Measurements from ENCODE around the gene PRTFDC1. TPM values are rescaled to one million over a fixed set of nuclear protein-coding genes. Genes with fewer than 3 reads are reported as not detected.

Gene PRTFDC1
- total and polyA plus RNA-seq, 2 donors (not counting 1 experiment from before 2014, with no cell fraction given) = 26.9 to 32.7 TPM

DNA sequence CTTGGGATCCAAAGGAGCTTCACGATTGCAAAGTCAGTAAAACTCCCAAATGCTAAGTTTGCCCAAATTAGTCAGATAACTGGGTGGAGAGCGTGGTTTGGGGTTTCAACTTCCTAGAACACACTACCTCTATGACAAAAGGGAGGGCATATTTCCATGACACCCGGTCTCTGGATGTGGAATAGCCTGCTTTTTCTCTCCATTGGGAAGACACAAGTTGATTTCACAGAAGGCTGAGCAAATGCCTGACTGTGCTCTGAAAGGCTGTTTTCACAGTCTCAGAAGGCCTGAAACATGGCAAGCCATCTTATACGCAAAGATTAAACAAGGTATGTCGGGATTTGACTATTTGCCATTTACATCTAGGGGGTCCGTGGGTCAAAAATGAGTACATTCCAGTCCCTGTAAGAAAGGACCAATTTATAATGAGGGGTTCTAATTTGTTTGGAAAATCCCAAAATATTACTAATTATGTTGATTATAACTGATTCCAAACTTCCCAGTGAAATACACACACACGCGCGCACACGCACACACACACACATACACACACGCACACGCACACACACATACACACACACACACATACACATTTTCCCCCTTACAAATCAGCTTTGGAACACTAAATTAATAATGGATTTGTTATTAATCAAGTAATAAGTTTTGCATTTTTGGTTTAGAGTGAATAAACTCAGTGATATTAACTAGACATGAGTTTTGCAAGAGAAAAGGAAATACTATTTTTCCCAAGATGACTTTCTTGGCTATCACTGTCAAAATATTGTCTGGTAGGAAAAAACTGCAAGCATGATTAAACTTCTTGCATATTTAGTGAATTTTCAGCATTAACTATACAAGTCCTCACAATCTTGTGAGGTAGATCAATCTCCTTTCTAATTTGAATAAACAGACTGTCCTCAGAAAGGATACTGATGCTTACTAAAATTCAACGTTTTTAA is 105.0 kb downstream of the PRTFDC1 start:
- H3K9me3 ChIP-seq (ENCODE audit: control insufficient read depth, insufficient read depth, low read depth, low read length) = no peaks in the 10 kb centered on the region
- no peaks in the 10 kb centered on the region for H3K4me1 ChIP-seq (ENCODE audit: control insufficient read depth, extremely low read depth, insufficient read depth, low read length)
- no peaks in the 10 kb centered on the region for H3K27me3 ChIP-seq (ENCODE audit: control insufficient read depth, insufficient read depth, low read length)
- no peak overlapping the region for H2AFZ ChIP-seq (ENCODE audit: low read length)
- no peaks in the 10 kb centered on the region for H3K79me2 ChIP-seq (ENCODE audit: control insufficient read depth, insufficient read depth, low read length)
- H3K36me3 ChIP-seq (ENCODE audit: control insufficient read depth, insufficient read depth, low read length) = no peaks in the 10 kb centered on the region
- no peaks in the 10 kb centered on the region for H4K20me1 ChIP-seq (ENCODE audit: control insufficient read depth, extremely low read depth, insufficient read depth, low read length)
- H3K4me3 ChIP-seq (replicated peaks in 1 of 4; ENCODE audit: control extremely low read depth in 1 of 4, insufficient read depth in 1 of 4, low read depth in 3 of 4, low read length in 4 of 4) = no peak overlapping the region
- DNase-seq (ENCODE audit: low read depth in 2 of 2) = peak; percentile 26 to 60
- no peak overlapping the region for H3K9ac ChIP-seq (ENCODE audit: insufficient read depth, low read length)
- no peak overlapping the region for H3K4me2 ChIP-seq (ENCODE audit: extremely low read depth, insufficient read depth, low read length)
- H3K27ac ChIP-seq (ENCODE audit: insufficient read depth, low read length) = no peak overlapping the region
- TF ChIP-seq EZH2 (IDR thresholded peaks at IDR 0.05; ENCODE audit: low read length, missing control alignments) = no peak
- TF ChIP-seq, protein P1, sequence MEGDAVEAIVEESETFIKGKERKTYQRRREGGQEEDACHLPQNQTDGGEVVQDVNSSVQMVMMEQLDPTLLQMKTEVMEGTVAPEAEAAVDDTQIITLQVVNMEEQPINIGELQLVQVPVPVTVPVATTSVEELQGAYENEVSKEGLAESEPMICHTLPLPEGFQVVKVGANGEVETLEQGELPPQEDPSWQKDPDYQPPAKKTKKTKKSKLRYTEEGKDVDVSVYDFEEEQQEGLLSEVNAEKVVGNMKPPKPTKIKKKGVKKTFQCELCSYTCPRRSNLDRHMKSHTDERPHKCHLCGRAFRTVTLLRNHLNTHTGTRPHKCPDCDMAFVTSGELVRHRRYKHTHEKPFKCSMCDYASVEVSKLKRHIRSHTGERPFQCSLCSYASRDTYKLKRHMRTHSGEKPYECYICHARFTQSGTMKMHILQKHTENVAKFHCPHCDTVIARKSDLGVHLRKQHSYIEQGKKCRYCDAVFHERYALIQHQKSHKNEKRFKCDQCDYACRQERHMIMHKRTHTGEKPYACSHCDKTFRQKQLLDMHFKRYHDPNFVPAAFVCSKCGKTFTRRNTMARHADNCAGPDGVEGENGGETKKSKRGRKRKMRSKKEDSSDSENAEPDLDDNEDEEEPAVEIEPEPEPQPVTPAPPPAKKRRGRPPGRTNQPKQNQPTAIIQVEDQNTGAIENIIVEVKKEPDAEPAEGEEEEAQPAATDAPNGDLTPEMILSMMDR (conservative IDR thresholded peaks at IDR 0.05 in 1 of 2, IDR thresholded peaks at IDR 0.05 in 1 of 2; ENCODE audit: low read depth in 1 of 2, low read length in 2 of 2) = no peak

DNA sequence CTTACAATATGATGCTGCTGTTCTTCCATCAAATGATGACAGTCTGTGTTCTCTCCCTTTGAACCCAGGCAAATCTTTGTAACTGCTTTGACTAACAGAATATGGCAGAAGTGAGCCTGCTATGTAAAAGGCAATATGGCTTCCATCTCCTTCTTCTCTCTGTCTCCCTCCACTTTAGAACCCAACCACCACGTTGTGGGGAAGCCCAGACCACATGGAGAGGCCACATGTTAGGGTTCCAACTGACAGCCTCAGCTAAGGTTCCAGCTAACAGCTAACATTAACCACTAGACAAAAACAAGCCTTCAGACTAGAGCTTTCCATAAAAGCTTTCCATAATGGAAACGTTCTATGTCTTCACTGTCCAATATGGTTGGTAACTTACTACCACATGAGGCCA is 107.7 kb downstream of the PRTFDC1 start:
- Histone ChIP-seq H3K9me3 (ENCODE audit: control insufficient read depth, insufficient read depth, low read depth, low read length) (no peaks in the 10 kb centered on the region), H4K20me1 (ENCODE audit: control insufficient read depth, extremely low read depth, insufficient read depth, low read length) (no peaks in the 10 kb centered on the region), H3K36me3 (ENCODE audit: control insufficient read depth, insufficient read depth, low read length) (no peaks in the 10 kb centered on the region), H2AFZ (ENCODE audit: low read length) (no peak overlapping the region), H3K9ac (ENCODE audit: insufficient read depth, low read length) (no peak overlapping the region), H3K79me2 (ENCODE audit: control insufficient read depth, insufficient read depth, low read length) (no peaks in the 10 kb centered on the region), H3K27ac (ENCODE audit: insufficient read depth, low read length) (no peak overlapping the region), H3K27me3 (ENCODE audit: control insufficient read depth, insufficient read depth, low read length) (no peaks in the 10 kb centered on the region), H3K4me1 (ENCODE audit: control insufficient read depth, extremely low read depth, insufficient read depth, low read length) (no peaks in the 10 kb centered on the region), H3K4me3 (replicated peaks in 1 of 4; ENCODE audit: control extremely low read depth in 1 of 4, insufficient read depth in 1 of 4, low read depth in 3 of 4, low read length in 4 of 4) (no peak overlapping the region), H3K4me2 (ENCODE audit: extremely low read depth, insufficient read depth, low read length) (no peak overlapping the region)
- no peak for DNase-seq (ENCODE audit: low read depth in 2 of 2)
- TF ChIP-seq, protein P1 (conservative IDR thresholded peaks at IDR 0.05 in 1 of 2, IDR thresholded peaks at IDR 0.05 in 1 of 2; ENCODE audit: low read depth in 1 of 2, low read length in 2 of 2) = no peak
- no peak for TF ChIP-seq EZH2 (IDR thresholded peaks at IDR 0.05; ENCODE audit: low read length, missing control alignments)

DNA sequence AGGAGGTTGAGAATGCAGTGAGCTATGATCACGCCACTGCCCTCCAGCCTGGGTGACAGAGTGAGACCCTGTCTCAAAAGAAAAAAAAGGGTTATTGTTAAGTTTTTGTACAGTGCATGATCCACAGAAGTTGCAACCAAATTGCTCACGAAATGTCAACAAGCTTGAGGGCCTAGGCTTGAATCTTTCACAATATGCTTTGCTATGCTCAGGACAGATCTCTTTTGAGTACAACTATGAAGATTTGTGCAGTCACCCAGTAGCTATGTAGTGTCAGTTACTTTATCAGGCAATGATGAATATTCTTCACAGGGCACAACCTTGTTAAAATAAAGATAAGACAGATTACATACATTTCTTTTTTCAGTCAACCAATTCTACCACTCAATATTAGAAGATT is 109.2 kb downstream of the PRTFDC1 start:
- TF ChIP-seq, protein P1 (conservative IDR thresholded peaks at IDR 0.05 in 1 of 2, IDR thresholded peaks at IDR 0.05 in 1 of 2; ENCODE audit: low read depth in 1 of 2, low read length in 2 of 2) = no peak
- TF ChIP-seq EZH2 (IDR thresholded peaks at IDR 0.05; ENCODE audit: low read length, missing control alignments) = no peak
- Histone ChIP-seq H3K27me3 (ENCODE audit: control insufficient read depth, insufficient read depth, low read length) (no peaks in the 10 kb centered on the region), H3K9ac (ENCODE audit: insufficient read depth, low read length) (no peak overlapping the region), H3K79me2 (ENCODE audit: control insufficient read depth, insufficient read depth, low read length) (no peaks in the 10 kb centered on the region), H3K4me1 (ENCODE audit: control insufficient read depth, extremely low read depth, insufficient read depth, low read length) (no peaks in the 10 kb centered on the region), H3K4me3 (replicated peaks in 1 of 4; ENCODE audit: control extremely low read depth in 1 of 4, insufficient read depth in 1 of 4, low read depth in 3 of 4, low read length in 4 of 4) (no peak overlapping the region), H3K27ac (ENCODE audit: insufficient read depth, low read length) (no peak overlapping the region), H2AFZ (ENCODE audit: low read length) (no peak overlapping the region), H3K9me3 (ENCODE audit: control insufficient read depth, insufficient read depth, low read depth, low read length) (no peaks in the 10 kb centered on the region), H3K4me2 (ENCODE audit: extremely low read depth, insufficient read depth, low read length) (no peak overlapping the region), H4K20me1 (ENCODE audit: control insufficient read depth, extremely low read depth, insufficient read depth, low read length) (no peaks in the 10 kb centered on the region), H3K36me3 (ENCODE audit: control insufficient read depth, insufficient read depth, low read length) (no peaks in the 10 kb centered on the region)
- DNase-seq (ENCODE audit: low read depth in 2 of 2) = no peak
